Germinal center (tissue), 1 donor: ENCODE results near the gene ZCWPW1.
"Not testable (repeated sequence)": the region's sequence is repeated elsewhere in the genome, so short reads cannot be mapped to it uniquely, and the experiment has no call there.

ENCODE experiments used
- DNase-seq: peaks from one replicate; pipeline ENCODE4 v3.0.0; 2012; ENCODE audit warnings: mixed read lengths, low spot score

Gene ZCWPW1

DNA sequence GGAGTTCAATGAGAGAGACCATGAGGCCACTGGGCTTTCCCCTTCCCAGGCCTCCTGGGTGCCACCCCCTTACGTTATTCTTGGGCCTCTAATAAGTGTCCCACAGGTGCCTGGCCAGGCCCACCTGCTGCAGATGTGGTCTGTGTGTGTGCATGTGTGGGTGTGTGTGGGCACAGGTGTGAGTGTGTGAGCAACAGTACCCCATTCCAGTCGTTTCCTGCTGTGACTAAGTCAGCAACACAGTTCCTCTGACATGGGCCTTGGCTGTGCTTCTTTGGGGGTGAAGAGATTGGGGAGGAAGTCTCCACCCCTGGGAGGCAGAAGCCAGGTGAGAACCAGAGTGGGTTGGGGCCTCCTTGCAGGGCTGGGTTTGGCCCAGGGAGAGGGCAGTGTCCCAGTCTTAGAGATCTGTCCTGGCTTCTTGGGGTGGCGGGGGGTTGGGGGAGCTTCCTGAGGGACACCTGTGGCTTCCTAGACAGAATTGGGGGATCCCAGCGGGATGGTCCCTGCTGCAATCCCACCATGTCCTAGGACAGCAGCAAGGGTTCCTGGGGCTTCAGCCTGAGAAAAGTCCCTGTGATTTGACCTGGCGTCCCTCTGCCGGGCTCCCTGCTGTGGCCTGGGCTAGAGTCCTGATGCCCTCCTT is 74.7 kb downstream of the ZCWPW1 start:
- DNase-seq, result no peak

DNA sequence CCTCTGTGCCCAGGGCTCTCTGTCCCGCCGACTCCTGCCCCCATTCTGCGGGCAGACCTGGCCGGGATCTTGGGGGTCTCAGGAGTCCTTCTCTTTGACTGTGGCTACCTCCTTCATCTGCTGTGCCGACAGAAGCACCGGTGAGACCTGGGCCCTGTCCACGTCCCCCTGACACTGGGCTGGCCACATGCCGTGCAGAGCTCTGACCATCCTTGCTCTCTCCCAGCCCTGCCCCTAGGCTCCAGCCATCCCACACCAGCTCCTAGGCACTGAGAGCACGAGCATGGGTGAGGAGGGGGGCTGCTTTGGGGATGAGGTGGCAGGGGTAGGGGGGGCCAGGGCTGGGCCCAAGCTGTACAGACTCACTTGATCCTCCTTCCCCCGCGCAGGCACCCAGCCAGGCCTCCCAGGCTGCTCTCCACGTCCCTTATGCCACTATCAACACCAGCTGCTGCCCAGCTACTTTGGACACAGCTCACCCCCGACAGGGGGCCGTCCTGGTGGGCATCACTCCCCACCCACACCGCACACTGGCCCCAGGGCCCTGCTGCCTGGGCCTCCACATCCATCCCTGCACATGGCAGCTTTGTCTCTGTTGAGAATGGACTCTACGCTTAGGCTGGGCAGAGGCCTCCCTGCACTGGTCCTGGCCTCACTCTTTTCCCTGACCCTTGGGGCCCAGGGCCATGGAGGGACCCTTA is 75.4 kb downstream of the ZCWPW1 start:
- DNase-seq, result no peak

DNA sequence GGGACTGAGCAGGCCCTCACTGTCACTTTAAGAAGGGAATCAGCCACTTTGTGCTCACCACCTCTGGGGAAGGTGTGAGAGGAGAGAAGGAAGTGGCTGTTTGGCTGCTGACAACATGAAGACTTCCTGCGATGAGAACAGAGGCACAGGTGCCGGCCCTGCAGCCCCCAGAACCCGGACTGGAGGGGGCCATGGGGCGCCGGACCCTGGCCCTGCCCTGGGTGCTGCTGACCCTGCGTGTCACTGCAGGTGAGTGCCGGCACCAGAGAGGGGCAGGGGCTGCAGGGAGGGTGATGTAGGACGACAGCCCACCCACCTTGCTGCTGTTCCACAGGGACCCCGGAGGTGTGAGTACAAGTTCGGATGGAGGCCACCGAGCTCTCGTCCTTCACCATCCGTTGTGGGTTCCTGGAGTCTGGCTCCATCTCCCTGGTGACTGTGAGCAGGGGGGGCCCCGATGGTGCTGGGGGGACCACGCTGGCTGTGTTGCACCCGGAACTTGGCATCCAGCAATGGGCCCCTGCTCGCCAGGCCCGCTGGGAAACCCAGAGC is 76.2 kb downstream of the ZCWPW1 start:
- DNase-seq, result not testable (repeated sequence)

- DNase-seq, result no peak
Measured at GRCh38 chr7:100351657-100352058, 76.8 kb downstream of the ZCWPW1 start.
